ENCODE measurements around the gene RAPGEF3.

RAPGEF3 gene

GRCh38 chr12:47803191-47803875 is 44.7 kb upstream of the RAPGEF3 start:
- Histone ChIP-seq H3K36me3 (ENCODE audit: control insufficient read depth in 2 of 2, insufficient read depth in 1 of 2, low read length in 2 of 2) (peaks cover 0 to 35% of the 10 kb centered on the region in 2 experiments; a peak in 1 of 3 replicates), H3K4me1 (ENCODE audit: control insufficient read depth, insufficient read depth, low read length) (peaks cover 4% of the 10 kb centered on the region; the same call in 1 of the 2 replicates), H3K27ac (ENCODE audit: extremely low read depth, low read depth, low read length) (no peak overlapping the region), H3K4me3 (ENCODE audit: low read depth, low read length) (no peak overlapping the region), H3K9me3 (ENCODE audit: control insufficient read depth, insufficient read depth, low read depth, low read length) (no peaks in the 10 kb centered on the region)
- ChIA-PET CTCF (interaction anchor here (1.0 to 14.1 kb wide), 2 partner anchors 32 to 60 kb away, joined by 3 to 234 read pairs; no protein-coding TSS in a partner anchor), POLR2A (interaction anchor here (1.3 kb wide), 1 partner anchor 25 kb away, joined by 6 read pairs; no protein-coding TSS in a partner anchor)
- TF ChIP-seq KLF7 (tag by site-specific recombination; IDR thresholded peaks at IDR 0.05; ENCODE audit: borderline replicate concordance) (no peak), ZNF791 (tag by site-specific recombination; IDR thresholded peaks at IDR 0.05) (no peak), ZNF274 (IDR thresholded peaks at IDR 0.05; ENCODE audit: low read length) (no peak), ZNF274 (tag by site-specific recombination; IDR thresholded peaks at IDR 0.05; ENCODE audit: borderline replicate concordance) (no peak), BCL11B (tag by site-specific recombination; IDR thresholded peaks at IDR 0.05; ENCODE audit: low read depth) (no peak), ZNF398 (tag by site-specific recombination; IDR thresholded peaks at IDR 0.05) (no peak), ZSCAN4 (tag by site-specific recombination; IDR thresholded peaks at IDR 0.05) (no peak), ZNF768 (tag by site-specific recombination; IDR thresholded peaks at IDR 0.05) (no peak), SP2 (tag by site-specific recombination; IDR thresholded peaks at IDR 0.05) (no peak), ZNF580 (tag by site-specific recombination; IDR thresholded peaks at IDR 0.05) (no peak), ZNF248 (tag by site-specific recombination; IDR thresholded peaks at IDR 0.05) (no peak), ZSCAN23 (tag by site-specific recombination; IDR thresholded peaks at IDR 0.05) (no peak), WT1 (tag by site-specific recombination; IDR thresholded peaks at IDR 0.05) (no peak), ZNF24 (tag by site-specific recombination; IDR thresholded peaks at IDR 0.05) (no peak), ZNF560 (tag by site-specific recombination; IDR thresholded peaks at IDR 0.05; ENCODE audit: borderline replicate concordance) (no peak), ZNF792 (tag by site-specific recombination; IDR thresholded peaks at IDR 0.05) (no peak), ZNF354C (tag by site-specific recombination; IDR thresholded peaks at IDR 0.05; ENCODE audit: borderline replicate concordance, low read depth) (no peak), ZNF48 (tag by site-specific recombination; IDR thresholded peaks at IDR 0.05) (no peak), ZNF629 (tag by site-specific recombination; IDR thresholded peaks at IDR 0.05) (no peak), ZBTB48 (tag by site-specific recombination; IDR thresholded peaks at IDR 0.05) (no peak), REST (tag by site-specific recombination; IDR thresholded peaks at IDR 0.05) (no peak)
